ENCODE results near the gene DYNLRB2.

Gene DYNLRB2

DNA sequence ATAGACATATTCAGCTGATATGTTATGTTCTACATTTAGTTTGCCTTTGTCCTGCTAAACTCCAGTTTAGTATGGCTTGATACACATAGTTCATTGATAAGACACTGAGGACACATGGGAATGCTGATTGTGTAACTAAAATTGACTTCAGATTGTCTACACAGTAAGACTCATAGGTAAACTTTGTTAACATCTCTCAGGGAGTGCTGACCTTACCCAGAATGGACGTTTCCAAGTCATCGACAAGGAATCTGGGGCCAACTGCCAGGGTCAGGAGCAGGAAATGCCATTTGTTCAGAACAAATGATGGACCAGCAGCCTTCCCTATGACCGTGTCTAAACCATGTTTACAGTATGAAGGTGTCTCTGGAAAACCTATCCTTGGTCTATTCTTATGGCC, 58.7 kb downstream of the DYNLRB2 start:
- no peak for DNase-seq (ENCODE audit: low read depth in 2 of 2)

All from activated CD4-positive, alpha-beta T cell treated with anti-CD3 and anti-CD28 coated beads for 24 hours (primary cell).